ENCODE measurements around the gene FAM135A.
"Not testable (repeated sequence)": the region's sequence is repeated elsewhere in the genome, so short reads cannot be mapped to it uniquely, and the experiment has no call there.

Gene FAM135A

GRCh38 chr6:70552974-70553373 lies 139.7 kb downstream of the FAM135A start:
- no peak overlapping the region for H3K4me3 ChIP-seq (ENCODE audit: low read depth, low read length)
- no peak for TF ChIP-seq CTCF (IDR thresholded peaks at IDR 0.05; ENCODE audit: insufficient read depth, low read length, missing control alignments)
- ChIA-PET CTCF (no interaction called here), POLR2A (no interaction called here)
- DNase-seq (ENCODE audit: low read depth, low spot score): no peak

- H3K4me3 ChIP-seq (ENCODE audit: low read depth, low read length): no peak overlapping the region
- CTCF ChIA-PET: interaction anchor here (1.0 to 2.0 kb wide), 2 partner anchors 10 to 12 kb away, joined by 4 to 6 read pairs; no protein-coding TSS in a partner anchor
- no peak for DNase-seq (ENCODE audit: low read depth, low spot score)
- no peak for TF ChIP-seq CTCF (IDR thresholded peaks at IDR 0.05; ENCODE audit: insufficient read depth, low read length, missing control alignments)
- POLR2A ChIA-PET: interaction anchor here (1.0 kb wide), 1 partner anchor 9 kb away, joined by 5 read pairs; the partner anchor contains the start of gene SDHAF4
Observed at GRCh38 chr6:70557998-70558397, 144.7 kb downstream of the FAM135A start.

- POLR2A ChIA-PET; H3K4me3 ChIP-seq (ENCODE audit: low read depth, low read length); DNase-seq (ENCODE audit: low read depth, low spot score); CTCF ChIA-PET: not testable (repeated sequence)
Observed at GRCh38 chr6:70562401-70562800, 149.1 kb downstream of the FAM135A start.

GRCh38 chr6:70563530-70563929 lies 150.2 kb downstream of the FAM135A start:
- H3K4me3 ChIP-seq (ENCODE audit: low read depth, low read length): no peak overlapping the region
- peak; percentile 29 for DNase-seq (ENCODE audit: low read depth, low spot score)
- ChIA-PET CTCF (no interaction called here), POLR2A (no interaction called here)
- no peak for TF ChIP-seq CTCF (IDR thresholded peaks at IDR 0.05; ENCODE audit: insufficient read depth, low read length, missing control alignments)

- ChIA-PET CTCF (interaction anchor here (1.1 to 2.8 kb wide), 2 partner anchors 20 to 120 kb away, joined by 3 to 11 read pairs; no protein-coding TSS in a partner anchor), POLR2A (interaction anchor here (1.3 kb wide), 1 partner anchor 8 kb away, joined by 5 read pairs; no protein-coding TSS in a partner anchor)
- TF ChIP-seq CTCF (IDR thresholded peaks at IDR 0.05; ENCODE audit: insufficient read depth, low read length, missing control alignments): peak; percentile 10
- DNase-seq (ENCODE audit: low read depth, low spot score): no peak
- peak within 1 kb of the TSS; percentile 89 for H3K4me3 ChIP-seq (ENCODE audit: low read depth, low read length)
Observed at GRCh38 chr6:70566751-70567382, 153.6 kb downstream of the FAM135A start, which contains the start of gene SDHAF4. SDHAF4 (plus strand) TSS chr6:70566930; CDS start chr6:70566941, 11 bp downstream.

- ChIA-PET CTCF (interaction anchor here (1.8 kb wide), 1 partner anchor 9 kb away, joined by 5 read pairs; no protein-coding TSS in a partner anchor), POLR2A (no interaction called here)
- no peak for TF ChIP-seq CTCF (IDR thresholded peaks at IDR 0.05; ENCODE audit: insufficient read depth, low read length, missing control alignments)
- no peak for DNase-seq (ENCODE audit: low read depth, low spot score)
- H3K4me3 ChIP-seq (ENCODE audit: low read depth, low read length): no peak overlapping the region
Observed at GRCh38 chr6:70574643-70575042, 161.3 kb downstream of the FAM135A start.

Measured in AG04449 (cell line).